Myocyte (in vitro differentiated cells): ENCODE data around the gene PHLDB2. TPM values are rescaled to one million over a fixed set of nuclear protein-coding genes. Genes with fewer than 3 reads are reported as not detected.

Experiments used
- DNase-seq: peaks from one replicate; pipeline ENCODE4 v3.0.0-alpha.2; 2012; ENCODE audit warnings: low read depth
- total RNA-seq: library from RNA; depleted of rRNA; stranded (reverse); fragments of >200 nt; gene quantifications from 2 replicates; pipeline ENCODE4 v1.2.3, GENCODE V29; 2014

PHLDB2 gene
- total RNA-seq, 1 donor from 2014 or later = 53.8 TPM

GRCh38 chr3:111923095-111923771, 64.2 kb downstream of the PHLDB2 start:
- no peak for DNase-seq

GRCh38 chr3:111923806-111924205, 64.7 kb downstream of the PHLDB2 start:
- no peak for DNase-seq

- peak; percentile 99 for DNase-seq
Measured at GRCh38 chr3:111924283-111924682, 65.2 kb downstream of the PHLDB2 start.

- DNase-seq = peak; percentile 37
Measured at GRCh38 chr3:111926266-111926676, 67.2 kb downstream of the PHLDB2 start.

GRCh38 chr3:111928613-111929012, 69.5 kb downstream of the PHLDB2 start:
- DNase-seq = no peak

- DNase-seq = no peak
Measured at GRCh38 chr3:111929484-111929883, 70.4 kb downstream of the PHLDB2 start.

- DNase-seq = no peak
Measured at GRCh38 chr3:111932946-111933345, 73.9 kb downstream of the PHLDB2 start.

- no peak for DNase-seq
Measured at GRCh38 chr3:111936191-111936841, 77.3 kb downstream of the PHLDB2 start.

GRCh38 chr3:111936967-111937366, 77.9 kb downstream of the PHLDB2 start:
- DNase-seq = no peak

- DNase-seq = no peak
Measured at GRCh38 chr3:111937871-111938270, 78.8 kb downstream of the PHLDB2 start.

- DNase-seq = no peak
Measured at GRCh38 chr3:111939873-111940272, 80.8 kb downstream of the PHLDB2 start.

GRCh38 chr3:111943533-111943932, 84.5 kb downstream of the PHLDB2 start:
- no peak for DNase-seq

GRCh38 chr3:111944372-111944771, 85.3 kb downstream of the PHLDB2 start:
- DNase-seq = no peak

GRCh38 chr3:111947231-111947630, 88.2 kb downstream of the PHLDB2 start:
- no peak for DNase-seq

- no peak for DNase-seq
Measured at GRCh38 chr3:111948786-111949185, 89.7 kb downstream of the PHLDB2 start.

- no peak for DNase-seq
Measured at GRCh38 chr3:111949712-111950111, 90.6 kb downstream of the PHLDB2 start.

- no peak for DNase-seq
Measured at GRCh38 chr3:111951032-111951431, 92.0 kb downstream of the PHLDB2 start.

GRCh38 chr3:111952086-111952485, 93.0 kb downstream of the PHLDB2 start:
- no peak for DNase-seq

GRCh38 chr3:111952866-111953450, 93.9 kb downstream of the PHLDB2 start:
- DNase-seq = peak; percentile 9

- no peak for DNase-seq
Measured at GRCh38 chr3:111954228-111954990, 95.3 kb downstream of the PHLDB2 start.

GRCh38 chr3:111955876-111956275, 96.8 kb downstream of the PHLDB2 start:
- no peak for DNase-seq

- no peak for DNase-seq
Measured at GRCh38 chr3:111956449-111956848, 97.4 kb downstream of the PHLDB2 start.
